ENCODE results near the gene MZB1. TPM values are rescaled to one million over a fixed set of nuclear protein-coding genes. Genes with fewer than 3 reads are reported as not detected.

MZB1 gene
- polyA plus RNA-seq, 3 donors = 0.61 to 1.1 (median 0.73) TPM

Other genes with a start within 250 kb of the MZB1 start
- gene SIL1, start 191.5 kb downstream of the MZB1 start, polyA plus RNA-seq (ENCODE audit: insufficient read length in 3 of 3) = 10 to 100 TPM; 40.3 to 52.1 (median 43.5) TPM
- 100 to 1,000 TPM; 576 to 652 (median 629) TPM for gene MATR3, start 96.2 kb downstream of the MZB1 start, polyA plus RNA-seq (ENCODE audit: insufficient read length in 3 of 3)
- 100 to 1,000 TPM; 152 to 163 (median 163) TPM for gene PAIP2, start 48.1 kb downstream of the MZB1 start, polyA plus RNA-seq (ENCODE audit: insufficient read length in 3 of 3)
- gene SLC23A1, start 6.6 kb downstream of the MZB1 start, polyA plus RNA-seq (ENCODE audit: insufficient read length in 3 of 3) = 10 to 100 TPM; 15.0 to 22.0 (median 18.0) TPM
- gene PROB1, start 5.2 kb upstream of the MZB1 start, polyA plus RNA-seq (ENCODE audit: insufficient read length in 3 of 3) = 1 to 10 TPM; 2.8 to 4.2 (median 3.5) TPM
- gene SPATA24, start 14.2 kb upstream of the MZB1 start, polyA plus RNA-seq (ENCODE audit: insufficient read length in 3 of 3) = 10 to 100 TPM in 2 of 3 donors, 1 to 10 TPM in 1; 9.9 to 20.2 (median 13.6) TPM
- gene DNAJC18, start 49.6 kb upstream of the MZB1 start, polyA plus RNA-seq (ENCODE audit: insufficient read length in 3 of 3) = 10 to 100 TPM; 19.8 to 23.4 (median 22.0) TPM
- gene ECSCR, start 72.8 kb upstream of the MZB1 start, polyA plus RNA-seq (ENCODE audit: insufficient read length in 3 of 3) = 10 to 100 TPM; 21.7 to 30.4 (median 24.4) TPM
- under 1 TPM in 1 of 3 donors, not detected in 2; 0.12 TPM for gene SMIM33, start 81.1 kb upstream of the MZB1 start, polyA plus RNA-seq (ENCODE audit: insufficient read length in 3 of 3)
- 10 to 100 TPM; 33.0 to 41.3 (median 34.1) TPM for gene STING1, start 92.8 kb upstream of the MZB1 start, polyA plus RNA-seq (ENCODE audit: insufficient read length in 3 of 3)
- 100 to 1,000 TPM; 138 to 149 (median 141) TPM for gene UBE2D2, start 171.4 kb upstream of the MZB1 start, polyA plus RNA-seq (ENCODE audit: insufficient read length in 3 of 3)

All from renal pelvis (tissue), 3 donors.